ENCODE results near the gene RUNX3. TPM values are rescaled to one million over a fixed set of nuclear protein-coding genes. Genes with fewer than 3 reads are reported as not detected.
A peak's percentile ranks its signal among the peaks of the same experiment; 100 is the strongest.

The RUNX3 gene
- total RNA-seq, 2 experiments from 2014 or later = 12.2 to 39.5 TPM

GRCh38 chr1:24861821-24862727 lies 68.0 kb downstream of the RUNX3 start:
- intact Hi-C loops (cut with micrococcal nuclease; ENCODE audit: unreplicated experiment) = no loop called here
- no peaks in the 10 kb centered on the region for H3K9me3 ChIP-seq (ENCODE audit: low read length)
- H3K9me2 ChIP-seq (ENCODE audit: insufficient read depth, low read length) = no peaks in the 10 kb centered on the region
- no TSS peak for BruUV-seq (replicated peaks)
- H3K4me1 ChIP-seq (ENCODE audit: insufficient read depth, low read length, poor library complexity, severe bottlenecking) = no peaks in the 10 kb centered on the region
- H3K4me2 ChIP-seq (ENCODE audit: low read length) = no peak overlapping the region
- peak; percentile 23 for DNase-seq (ENCODE audit: low spot score)
- no peaks in the 10 kb centered on the region for H3K36me3 ChIP-seq (ENCODE audit: insufficient read depth, low read length)
- H3K4me3 ChIP-seq (ENCODE audit: low read depth, low read length, poor library complexity, severe bottlenecking) = no peak overlapping the region
- CTCF ChIA-PET (ENCODE audit: unreplicated experiment) = no interaction called here
- no peak overlapping the region for H3K27ac ChIP-seq (ENCODE audit: low read depth, low read length, poor library complexity, severe bottlenecking)
- TF ChIP-seq EZH2phosphoT487 (IDR thresholded peaks at IDR 0.05; ENCODE audit: borderline replicate concordance, low read depth, low read length) (no peak), CTCF (conservative IDR thresholded peaks at IDR 0.05; ENCODE audit: low read length) (peak; percentile 55)
- no peaks in the 10 kb centered on the region for H4K20me1 ChIP-seq (ENCODE audit: insufficient read depth, low read length)
- POLR2A ChIA-PET = interaction anchor here (0.5 to 1.0 kb wide), 2 partner anchors 19 to 1334 kb away, joined by 4 to 8 read pairs; no protein-coding TSS in a partner anchor
- H3K79me2 ChIP-seq (ENCODE audit: insufficient read depth, low read depth, low read length) = no peaks in the 10 kb centered on the region
- H2AFZ ChIP-seq (ENCODE audit: low read length) = no peak overlapping the region

DNA sequence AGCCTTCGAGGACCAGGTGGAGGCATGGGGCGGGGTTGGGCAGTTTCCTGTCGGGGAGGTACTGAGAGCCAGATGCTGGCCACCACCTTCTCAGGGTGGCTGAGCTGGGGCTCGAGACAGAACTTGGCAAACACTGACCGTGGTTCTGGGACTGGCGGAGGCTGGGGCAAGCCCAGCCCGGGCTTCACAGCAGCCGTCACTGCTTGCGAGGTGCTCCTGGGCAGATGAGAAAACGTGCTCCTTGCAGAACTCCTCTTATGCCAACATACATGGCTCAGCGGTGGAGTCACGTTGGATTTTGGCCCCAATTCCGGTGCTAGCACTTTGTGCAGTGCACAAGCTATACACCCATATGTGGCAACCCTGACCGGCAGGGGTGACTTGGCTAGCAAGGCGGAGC lies 69.2 kb downstream of the RUNX3 start:
- no peaks in the 10 kb centered on the region for H4K20me1 ChIP-seq (ENCODE audit: insufficient read depth, low read length)
- CTCF ChIA-PET (ENCODE audit: unreplicated experiment) = no interaction called here
- H2AFZ ChIP-seq (ENCODE audit: low read length) = no peak overlapping the region
- H3K9me2 ChIP-seq (ENCODE audit: insufficient read depth, low read length) = no peaks in the 10 kb centered on the region
- POLR2A ChIA-PET = no interaction called here
- H3K4me2 ChIP-seq (ENCODE audit: low read length) = no peak overlapping the region
- no peak overlapping the region for H3K4me3 ChIP-seq (ENCODE audit: low read depth, low read length, poor library complexity, severe bottlenecking)
- no peaks in the 10 kb centered on the region for H3K9me3 ChIP-seq (ENCODE audit: low read length)
- DNase-seq (ENCODE audit: low spot score) = no peak
- H3K79me2 ChIP-seq (ENCODE audit: insufficient read depth, low read depth, low read length) = no peaks in the 10 kb centered on the region
- H3K4me1 ChIP-seq (ENCODE audit: insufficient read depth, low read length, poor library complexity, severe bottlenecking) = no peaks in the 10 kb centered on the region
- H3K27ac ChIP-seq (ENCODE audit: low read depth, low read length, poor library complexity, severe bottlenecking) = no peak overlapping the region
- no peaks in the 10 kb centered on the region for H3K36me3 ChIP-seq (ENCODE audit: insufficient read depth, low read length)
- TF ChIP-seq CTCF (conservative IDR thresholded peaks at IDR 0.05; ENCODE audit: low read length) = no peak
- no peak for TF ChIP-seq EZH2phosphoT487 (IDR thresholded peaks at IDR 0.05; ENCODE audit: borderline replicate concordance, low read depth, low read length)
- no TSS peak for BruUV-seq (replicated peaks)
- intact Hi-C loops (cut with micrococcal nuclease; ENCODE audit: unreplicated experiment) = no loop called here
